ENCODE measurements around the gene KRT33A. TPM values are rescaled to one million over a fixed set of nuclear protein-coding genes. Genes with fewer than 3 reads are reported as not detected.

KRT33A gene
- total RNA-seq, 4 donors from 2014 or later, result not detected

DNA sequence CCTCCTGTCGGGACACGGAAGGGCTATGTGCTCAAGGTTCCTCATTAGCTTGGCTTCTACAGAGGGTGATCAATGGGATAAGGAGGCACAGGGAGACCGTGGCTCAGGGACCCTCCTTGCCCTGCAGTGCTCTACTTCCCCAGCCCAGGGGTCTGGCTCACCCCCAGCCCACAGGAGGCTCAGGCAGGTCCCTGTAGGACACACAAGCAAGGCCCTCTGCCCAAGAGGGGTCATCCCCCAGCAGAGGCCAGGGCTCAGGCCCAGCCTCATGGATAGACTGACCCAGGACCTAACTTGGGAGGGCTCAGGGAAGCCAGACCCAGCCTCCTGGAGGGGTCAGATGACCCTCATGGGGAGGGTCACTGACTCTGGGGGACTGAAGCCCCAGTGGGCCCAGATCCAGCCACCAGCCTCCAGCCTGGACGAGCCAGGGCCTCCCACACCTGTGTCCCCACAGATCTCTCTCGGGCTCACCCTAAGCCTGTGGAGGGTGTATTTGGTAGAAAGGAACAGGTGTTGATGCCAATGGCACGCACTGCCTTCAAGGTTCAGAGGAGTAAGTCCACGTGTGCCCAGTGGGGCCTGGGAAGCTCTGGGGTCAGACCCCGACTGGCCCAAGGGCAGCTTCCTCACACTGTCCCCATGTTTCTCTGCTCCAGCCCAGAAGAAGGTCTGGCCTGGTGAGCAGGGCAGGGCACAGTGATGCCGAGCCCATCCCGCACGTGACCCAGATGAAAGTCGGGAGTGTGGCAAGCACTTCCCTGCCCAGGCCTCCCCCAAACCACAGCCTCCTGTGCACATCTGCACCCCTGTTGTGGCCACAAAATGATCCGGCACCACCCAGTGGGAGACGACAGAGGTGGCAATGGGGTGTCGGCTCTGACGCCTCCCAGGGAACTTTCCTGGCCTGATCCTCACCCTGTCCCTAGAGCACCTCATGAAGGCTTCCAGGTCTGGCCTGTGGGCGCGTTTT, 24.2 kb downstream of the KRT33A start:
- TF ChIP-seq POLR2A (IDR thresholded peaks at IDR 0.05) (no peak), POLR2AphosphoS5 (IDR thresholded peaks at IDR 0.05) (no peak), EP300 (IDR thresholded peaks at IDR 0.05) (no peak)
- TF ChIP-seq, protein P1, sequence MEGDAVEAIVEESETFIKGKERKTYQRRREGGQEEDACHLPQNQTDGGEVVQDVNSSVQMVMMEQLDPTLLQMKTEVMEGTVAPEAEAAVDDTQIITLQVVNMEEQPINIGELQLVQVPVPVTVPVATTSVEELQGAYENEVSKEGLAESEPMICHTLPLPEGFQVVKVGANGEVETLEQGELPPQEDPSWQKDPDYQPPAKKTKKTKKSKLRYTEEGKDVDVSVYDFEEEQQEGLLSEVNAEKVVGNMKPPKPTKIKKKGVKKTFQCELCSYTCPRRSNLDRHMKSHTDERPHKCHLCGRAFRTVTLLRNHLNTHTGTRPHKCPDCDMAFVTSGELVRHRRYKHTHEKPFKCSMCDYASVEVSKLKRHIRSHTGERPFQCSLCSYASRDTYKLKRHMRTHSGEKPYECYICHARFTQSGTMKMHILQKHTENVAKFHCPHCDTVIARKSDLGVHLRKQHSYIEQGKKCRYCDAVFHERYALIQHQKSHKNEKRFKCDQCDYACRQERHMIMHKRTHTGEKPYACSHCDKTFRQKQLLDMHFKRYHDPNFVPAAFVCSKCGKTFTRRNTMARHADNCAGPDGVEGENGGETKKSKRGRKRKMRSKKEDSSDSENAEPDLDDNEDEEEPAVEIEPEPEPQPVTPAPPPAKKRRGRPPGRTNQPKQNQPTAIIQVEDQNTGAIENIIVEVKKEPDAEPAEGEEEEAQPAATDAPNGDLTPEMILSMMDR (IDR thresholded peaks at IDR 0.05), result no peak
- Histone ChIP-seq H3K4me3 (no peak overlapping the region), H3K36me3 (no peaks in the 10 kb centered on the region), H3K27ac (no peak overlapping the region), H3K9me3 (no peaks in the 10 kb centered on the region), H3K4me1 (no peaks in the 10 kb centered on the region), H3K27me3 (no peaks in the 10 kb centered on the region)
- 83 to 90% methylated on average over 3 to 5 of the region's 18 CpGs for WGBS, 2 donors (ENCODE audit: low coverage in 1 of 2)
- ATAC-seq, result no peak

GRCh38 chr17:41325611-41326010, 25.0 kb downstream of the KRT33A start:
- Histone ChIP-seq H3K27ac (no peak overlapping the region), H3K4me3 (no peak overlapping the region), H3K9me3 (peaks cover 0 to 1% (median 0%) of the 10 kb centered on the region in 3 donors), H3K36me3 (no peaks in the 10 kb centered on the region), H3K27me3 (no peaks in the 10 kb centered on the region), H3K4me1 (no peaks in the 10 kb centered on the region)
- no peak for TF ChIP-seq POLR2A (IDR thresholded peaks at IDR 0.05)
- TF ChIP-seq POLR2AphosphoS5 (IDR thresholded peaks at IDR 0.05), result no peak
- TF ChIP-seq, protein P1 (IDR thresholded peaks at IDR 0.05), result no peak
- TF ChIP-seq EP300 (IDR thresholded peaks at IDR 0.05), result no peak
- no peak for ATAC-seq
- no CpG with 5 or more reads among the region's 6 CpGs for WGBS, 2 donors (ENCODE audit: low coverage in 1 of 2)

DNA sequence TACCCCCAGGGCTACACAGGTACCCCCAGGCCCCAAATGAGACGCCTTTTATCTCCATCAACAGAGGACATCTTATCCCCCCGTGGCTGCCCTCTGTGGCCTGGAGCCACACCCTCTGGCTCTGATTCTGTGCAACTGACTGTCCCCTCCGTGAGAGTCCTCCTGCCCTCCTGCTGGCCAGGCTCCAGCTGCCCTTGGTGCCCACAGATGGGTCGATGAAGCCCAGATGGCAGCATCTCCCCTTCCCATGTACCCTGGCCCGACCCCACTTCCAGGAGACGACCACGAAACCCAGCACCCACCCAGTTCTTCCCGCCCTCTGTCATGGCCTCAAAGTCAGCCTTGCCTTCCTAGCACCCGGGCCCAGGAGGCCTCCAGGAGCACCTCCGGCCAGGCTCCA, 25.5 kb downstream of the KRT33A start:
- WGBS, 2 donors (ENCODE audit: low coverage in 1 of 2), result 43% methylated on average over 1 of the region's 10 CpGs; no CpG with 5 or more reads in 1 of the 2 donors
- Histone ChIP-seq H3K27me3 (no peaks in the 10 kb centered on the region), H3K36me3 (no peaks in the 10 kb centered on the region), H3K27ac (no peak overlapping the region), H3K4me3 (no peak overlapping the region), H3K9me3 (peaks cover 0 to 6% (median 0%) of the 10 kb centered on the region in 3 donors), H3K4me1 (no peaks in the 10 kb centered on the region)
- ATAC-seq, result no peak
- TF ChIP-seq POLR2A (IDR thresholded peaks at IDR 0.05) (no peak), POLR2AphosphoS5 (IDR thresholded peaks at IDR 0.05) (no peak), EP300 (IDR thresholded peaks at IDR 0.05) (no peak)
- TF ChIP-seq, protein P1 (IDR thresholded peaks at IDR 0.05), result no peak

DNA sequence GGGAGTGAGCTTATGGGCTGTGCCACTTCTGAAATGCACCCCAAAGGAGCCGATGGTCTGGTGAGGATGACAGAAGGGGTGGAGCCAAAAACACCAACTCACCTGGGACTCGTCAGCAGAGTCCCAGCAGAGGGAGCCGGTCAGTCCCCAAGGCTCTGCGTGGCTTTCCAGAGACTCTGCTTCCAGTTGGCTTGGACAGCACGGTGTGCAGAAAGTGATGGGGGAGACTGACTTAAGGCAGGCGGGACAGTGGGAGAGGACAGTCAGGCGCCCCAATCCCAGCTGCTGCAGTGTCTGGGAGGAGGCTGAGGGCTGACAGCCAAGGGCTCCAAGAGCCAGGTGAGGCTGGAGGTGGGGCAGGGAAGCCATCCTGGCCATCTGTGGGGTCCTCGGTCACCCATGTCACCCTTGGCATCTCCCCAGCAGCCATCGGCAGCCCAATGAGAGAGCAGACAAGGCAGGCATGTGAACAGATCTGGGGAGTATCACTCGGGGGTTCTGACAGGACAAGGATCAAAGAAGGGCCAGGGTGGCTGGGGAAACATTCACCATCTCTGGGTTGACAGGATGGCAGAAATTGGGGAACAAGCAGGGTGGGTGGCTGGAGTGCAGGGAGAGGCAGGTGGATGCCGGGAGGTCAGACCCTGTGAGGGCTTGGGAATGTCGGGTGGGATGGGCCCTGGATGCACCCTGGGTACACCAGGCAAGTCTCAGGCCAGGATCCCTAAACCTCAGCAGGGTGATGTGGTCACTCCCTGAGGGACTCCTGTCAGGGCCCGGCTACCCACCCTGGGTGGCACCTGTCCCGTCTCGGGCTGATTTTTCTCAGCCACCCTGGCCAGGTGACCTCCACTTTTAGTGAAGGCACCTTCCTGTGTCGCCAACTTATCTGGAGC, 26.2 kb downstream of the KRT33A start:
- H3K36me3 ChIP-seq, result no peaks in the 10 kb centered on the region
- no peak overlapping the region for H3K4me3 ChIP-seq
- no peak overlapping the region for H3K27ac ChIP-seq
- no peaks in the 10 kb centered on the region for H3K4me1 ChIP-seq
- H3K27me3 ChIP-seq, result no peaks in the 10 kb centered on the region
- peaks cover 0 to 13% (median 0%) of the 10 kb centered on the region in 3 donors for H3K9me3 ChIP-seq
- 66 to 85% methylated on average over 6 to 7 of the region's 16 CpGs for WGBS, 2 donors (ENCODE audit: low coverage in 1 of 2)
- ATAC-seq, result no peak
- no peak for TF ChIP-seq POLR2A (IDR thresholded peaks at IDR 0.05)
- no peak for TF ChIP-seq EP300 (IDR thresholded peaks at IDR 0.05)
- TF ChIP-seq, protein P1 (IDR thresholded peaks at IDR 0.05), result peak in 1 of 4 experiments; percentile 28

All from gastroesophageal sphincter (tissue), 4 donors.